ENCODE results near the gene HABP2.
A peak's percentile ranks its signal among the peaks of the same experiment; 100 is the strongest.

HABP2 gene

DNA sequence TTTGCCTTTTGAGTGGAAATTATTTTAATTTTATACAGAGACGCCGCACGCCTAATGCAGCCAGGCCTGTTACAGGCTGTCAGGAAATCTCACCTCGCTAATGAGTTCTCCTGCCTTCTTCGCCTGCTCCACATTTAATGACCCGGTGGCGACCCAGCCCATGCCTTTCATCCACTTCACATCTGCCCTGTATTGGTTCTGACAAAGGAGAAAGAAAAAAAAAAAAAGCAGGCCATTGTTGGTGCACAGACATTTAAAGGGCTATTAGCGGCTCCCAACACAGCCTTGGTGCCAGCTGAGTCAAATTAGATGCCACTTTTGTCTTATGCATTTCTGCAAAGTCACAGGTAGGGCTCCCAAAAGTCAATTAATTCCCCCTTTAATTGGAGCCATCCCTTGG lies 67.7 kb downstream of the HABP2 start:
- peaks cover 8% of the 10 kb centered on the region for H3K27me3 ChIP-seq (ENCODE audit: insufficient read depth, low read length)

DNA sequence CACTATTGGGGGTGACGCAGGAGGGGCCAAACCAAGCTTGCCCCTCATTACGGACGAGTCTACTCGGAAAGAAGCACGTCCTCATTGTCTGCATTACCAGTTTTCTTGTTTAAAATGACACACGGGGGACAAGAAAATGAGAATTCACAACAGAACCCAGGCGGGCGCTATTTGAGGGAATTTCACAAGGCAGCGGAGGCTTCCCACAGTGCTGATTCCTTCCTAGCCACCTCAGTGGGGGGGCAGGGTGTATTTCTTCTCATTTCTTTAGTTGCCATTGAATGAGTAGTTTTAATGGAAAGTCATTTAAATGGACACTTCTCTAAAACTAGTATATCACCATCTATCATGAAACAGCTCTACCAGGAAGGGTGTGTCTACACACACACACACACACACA lies 68.1 kb downstream of the HABP2 start:
- Histone ChIP-seq H3K4me1 (ENCODE audit: insufficient read depth, low read length) (peaks cover 26% of the 10 kb centered on the region), H3K4me3 (ENCODE audit: low read length) (no peak overlapping the region), H3K27me3 (ENCODE audit: insufficient read depth, low read length) (peaks cover 8% of the 10 kb centered on the region), H3K36me3 (ENCODE audit: insufficient read depth, low read length) (no peaks in the 10 kb centered on the region), H2AFZ (ENCODE audit: low read depth, low read length) (no peak overlapping the region), H3K9me3 (ENCODE audit: low read length) (no peaks in the 10 kb centered on the region)

More for the DNA sequence above, 67.7 kb downstream of the HABP2 start:
- Histone ChIP-seq H2AFZ (ENCODE audit: low read depth, low read length) (no peak overlapping the region), H3K9me3 (ENCODE audit: low read length) (no peaks in the 10 kb centered on the region), H3K36me3 (ENCODE audit: insufficient read depth, low read length) (no peaks in the 10 kb centered on the region), H3K4me1 (ENCODE audit: insufficient read depth, low read length) (peaks cover 30% of the 10 kb centered on the region), H3K4me3 (ENCODE audit: low read length) (no peak overlapping the region)

DNA sequence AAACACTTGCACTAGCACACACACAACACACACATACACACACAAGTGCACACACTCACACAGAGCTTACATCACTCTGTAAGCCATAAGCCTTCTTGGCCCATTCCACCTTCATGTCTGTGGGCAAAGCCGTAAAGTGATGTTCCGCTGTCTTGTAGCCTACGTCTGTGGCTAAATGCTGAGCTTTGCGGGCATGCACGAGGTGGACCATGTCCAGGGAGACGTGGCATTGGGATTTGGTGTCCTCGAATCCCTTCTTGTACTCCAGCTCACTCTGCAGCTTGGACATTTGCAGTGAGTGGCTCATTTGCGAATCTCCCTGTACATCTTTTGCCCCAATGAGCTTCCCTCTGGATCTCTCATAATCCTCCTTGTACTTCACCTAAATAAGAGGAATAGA lies 68.9 kb downstream of the HABP2 start:
- Histone ChIP-seq H2AFZ (ENCODE audit: low read depth, low read length) (no peak overlapping the region), H3K27me3 (ENCODE audit: insufficient read depth, low read length) (peaks cover 8% of the 10 kb centered on the region), H3K9me3 (ENCODE audit: low read length) (no peaks in the 10 kb centered on the region), H3K4me1 (ENCODE audit: insufficient read depth, low read length) (peaks cover 21% of the 10 kb centered on the region), H3K36me3 (ENCODE audit: insufficient read depth, low read length) (no peaks in the 10 kb centered on the region), H3K4me3 (ENCODE audit: low read length) (no peak overlapping the region)

DNA sequence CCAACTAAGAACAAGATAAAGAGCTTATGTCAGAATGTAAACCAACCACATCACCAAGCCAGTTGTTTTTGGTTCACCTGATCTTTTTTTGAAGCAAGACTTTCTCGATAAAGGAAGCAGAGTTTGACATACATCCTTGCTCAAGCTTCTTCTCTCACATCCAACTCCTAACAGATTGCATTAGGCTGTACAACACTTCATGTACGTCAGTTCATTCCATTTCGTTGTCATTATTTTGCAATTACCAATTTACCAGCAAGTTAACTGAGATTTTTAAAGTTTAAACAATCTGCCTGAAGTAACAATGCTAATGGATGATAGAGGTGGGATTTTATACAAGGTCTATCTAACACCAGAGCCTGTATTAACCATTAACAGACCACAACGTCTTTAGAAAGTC lies 70.0 kb downstream of the HABP2 start:
- Histone ChIP-seq H3K9me3 (ENCODE audit: low read length) (no peaks in the 10 kb centered on the region), H3K4me3 (ENCODE audit: low read length) (no peak overlapping the region), H2AFZ (ENCODE audit: low read depth, low read length) (no peak overlapping the region), H3K4me1 (ENCODE audit: insufficient read depth, low read length) (peaks cover 14% of the 10 kb centered on the region), H3K36me3 (ENCODE audit: insufficient read depth, low read length) (no peaks in the 10 kb centered on the region), H3K27me3 (ENCODE audit: insufficient read depth, low read length) (peaks cover 8% of the 10 kb centered on the region)

DNA sequence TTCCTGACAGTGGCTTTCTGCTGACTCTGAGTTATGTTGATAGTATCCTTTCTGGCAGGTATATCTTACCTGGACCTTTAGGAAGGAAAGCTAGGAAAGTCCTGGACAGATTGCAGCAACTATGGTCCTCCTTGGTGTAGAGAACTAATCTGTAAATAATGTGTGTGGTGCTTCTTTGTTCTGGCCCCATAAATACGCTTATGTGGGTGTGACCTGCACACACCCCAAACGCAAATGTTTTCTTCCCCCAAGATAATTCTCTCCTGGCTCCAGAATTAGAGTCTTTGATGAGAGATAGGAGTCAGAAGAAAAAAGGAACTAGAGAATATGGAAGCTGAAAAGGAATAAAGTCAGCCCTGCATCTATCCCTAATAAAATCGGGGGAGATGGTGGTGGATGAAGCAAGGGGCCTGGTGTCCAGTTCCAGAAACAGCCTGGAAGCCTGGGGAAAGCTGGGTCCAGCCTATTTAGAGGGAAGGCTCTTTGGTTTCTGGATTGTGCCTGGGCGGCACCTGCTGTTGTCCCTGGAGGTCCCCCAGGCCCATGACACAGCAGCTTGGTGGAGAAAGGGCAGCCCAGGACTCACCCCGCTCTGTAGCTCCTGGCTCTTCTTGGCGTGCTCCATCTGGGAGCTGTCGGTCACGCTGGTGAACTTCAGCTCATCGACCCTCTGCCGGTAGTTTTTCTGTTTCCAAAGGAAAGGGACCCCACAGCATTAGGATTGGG lies 72.8 kb downstream of the HABP2 start:
- no peaks in the 10 kb centered on the region for H3K36me3 ChIP-seq (ENCODE audit: insufficient read depth, low read length)
- no peak overlapping the region for H2AFZ ChIP-seq (ENCODE audit: low read depth, low read length)
- H3K9me3 ChIP-seq (ENCODE audit: low read length), result no peaks in the 10 kb centered on the region
- peaks cover 5% of the 10 kb centered on the region for H3K4me1 ChIP-seq (ENCODE audit: insufficient read depth, low read length)
- no peak overlapping the region for H3K4me3 ChIP-seq (ENCODE audit: low read length)
- H3K27me3 ChIP-seq (ENCODE audit: insufficient read depth, low read length), result peaks cover 8% of the 10 kb centered on the region

DNA sequence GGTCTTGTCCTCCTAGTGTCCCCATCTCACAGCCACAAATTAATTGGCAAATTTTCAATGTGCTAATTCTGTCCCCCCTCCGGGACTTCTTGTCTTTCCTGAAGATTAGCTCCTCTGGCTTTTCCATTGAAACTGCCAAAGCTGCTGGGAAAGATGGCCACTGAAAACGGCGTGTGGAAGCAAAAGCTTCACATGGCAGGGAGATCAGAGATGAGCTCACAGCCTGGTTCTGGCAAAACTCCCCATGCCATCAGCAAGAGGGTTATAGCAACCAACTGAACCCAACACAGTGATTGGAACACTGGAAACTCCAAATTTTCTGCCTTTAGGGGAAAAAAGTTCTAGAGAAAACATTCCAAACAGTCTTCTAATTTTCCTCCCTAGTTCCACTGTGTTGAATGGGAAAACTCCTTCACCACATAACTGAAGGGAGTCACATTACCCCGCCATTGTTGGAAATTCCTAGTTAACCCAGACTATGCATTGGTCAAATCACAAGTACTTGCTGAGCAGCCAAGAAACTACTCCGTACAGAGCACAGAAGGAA lies 74.0 kb downstream of the HABP2 start:
- peaks cover 13% of the 10 kb centered on the region for H3K4me1 ChIP-seq (ENCODE audit: insufficient read depth, low read length)
- H3K27me3 ChIP-seq (ENCODE audit: insufficient read depth, low read length), result peaks cover 8% of the 10 kb centered on the region
- no peak overlapping the region for H3K4me3 ChIP-seq (ENCODE audit: low read length)
- H3K36me3 ChIP-seq (ENCODE audit: insufficient read depth, low read length), result no peaks in the 10 kb centered on the region
- no peak overlapping the region for H2AFZ ChIP-seq (ENCODE audit: low read depth, low read length)
- H3K9me3 ChIP-seq (ENCODE audit: low read length), result no peaks in the 10 kb centered on the region

DNA sequence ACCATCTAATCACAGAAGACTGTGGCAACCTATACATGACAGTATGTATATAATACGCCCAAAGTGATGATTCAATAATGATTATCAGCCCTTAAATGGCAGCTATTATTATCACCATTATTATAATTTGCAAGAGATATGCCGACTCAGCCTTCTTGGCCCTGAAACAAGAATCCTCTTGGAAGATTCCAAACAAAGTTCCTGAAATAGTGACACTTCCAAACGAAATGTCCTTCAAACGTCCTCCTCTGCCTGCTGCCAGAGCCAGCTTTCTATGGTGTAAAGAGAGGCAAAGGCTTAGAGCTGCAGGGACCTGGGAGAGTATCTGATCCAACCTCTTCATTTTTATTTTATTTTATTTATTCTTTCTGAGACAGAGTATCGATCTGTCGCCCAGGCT lies 75.0 kb downstream of the HABP2 start:
- no peak overlapping the region for H2AFZ ChIP-seq (ENCODE audit: low read depth, low read length)
- no peaks in the 10 kb centered on the region for H3K9me3 ChIP-seq (ENCODE audit: low read length)
- no peak overlapping the region for H3K4me3 ChIP-seq (ENCODE audit: low read length)
- H3K27me3 ChIP-seq (ENCODE audit: insufficient read depth, low read length), result peaks cover 7% of the 10 kb centered on the region
- no peaks in the 10 kb centered on the region for H3K36me3 ChIP-seq (ENCODE audit: insufficient read depth, low read length)
- H3K4me1 ChIP-seq (ENCODE audit: insufficient read depth, low read length), result peaks cover 19% of the 10 kb centered on the region

DNA sequence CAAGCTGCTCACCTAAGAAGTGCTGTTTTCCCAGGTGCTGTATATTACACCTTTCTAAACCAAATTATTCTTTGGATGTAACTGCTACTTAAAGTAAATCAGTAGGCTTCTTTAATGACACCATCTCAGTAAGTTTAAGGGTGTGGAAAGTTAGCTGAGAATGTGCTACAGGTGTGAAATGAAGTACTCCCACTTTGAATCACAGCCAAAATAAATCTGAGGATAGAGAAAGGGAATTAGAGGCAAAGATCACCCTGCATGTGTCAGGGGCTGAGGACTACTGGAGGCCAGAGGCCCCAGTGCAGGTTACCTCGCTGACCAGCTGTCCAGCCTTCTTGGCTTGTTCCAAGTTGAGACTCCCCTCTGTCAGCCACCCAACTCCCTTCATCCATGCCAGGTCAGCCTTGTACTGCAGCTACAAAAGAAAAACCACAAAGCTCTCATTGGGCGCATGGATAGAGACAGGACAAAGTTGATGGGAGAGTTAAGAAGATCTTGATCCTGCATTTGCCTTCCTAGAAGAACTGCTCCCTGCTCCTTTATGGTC lies 75.8 kb downstream of the HABP2 start:
- Histone ChIP-seq H3K4me1 (ENCODE audit: insufficient read depth, low read length) (peaks cover 19% of the 10 kb centered on the region), H3K9me3 (ENCODE audit: low read length) (no peaks in the 10 kb centered on the region), H3K36me3 (ENCODE audit: insufficient read depth, low read length) (no peaks in the 10 kb centered on the region)

DNA sequence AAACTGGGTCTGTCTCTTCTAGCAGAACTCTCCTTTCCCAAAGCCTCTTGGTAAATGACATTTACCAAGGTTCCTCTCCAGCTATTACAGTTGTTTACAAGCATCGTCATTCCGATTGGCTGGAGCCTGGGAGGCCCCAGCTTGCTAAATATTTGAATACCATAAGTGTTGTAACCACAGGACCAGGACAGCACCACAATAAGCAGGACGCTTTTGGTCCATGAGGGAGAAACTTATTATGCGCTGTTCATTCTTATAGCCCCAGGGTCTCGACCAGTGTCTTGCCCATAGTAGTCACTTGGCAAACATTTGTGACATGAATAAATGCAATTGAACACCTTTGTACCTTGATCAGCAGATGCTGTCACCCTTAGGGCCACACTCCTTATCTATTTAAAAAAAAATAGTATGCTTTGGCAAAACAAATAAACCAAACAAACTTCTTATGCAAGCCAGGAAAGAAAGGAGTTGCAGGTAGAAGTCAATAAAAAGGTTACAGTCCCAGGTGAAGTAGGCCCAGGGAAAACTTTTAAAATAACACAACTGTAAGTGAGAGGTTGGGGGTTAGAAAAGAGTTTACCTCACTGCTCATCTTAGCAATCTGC lies 78.2 kb downstream of the HABP2 start:
- Histone ChIP-seq H3K9me3 (ENCODE audit: low read length) (no peaks in the 10 kb centered on the region), H3K4me1 (ENCODE audit: insufficient read depth, low read length) (peaks cover 19% of the 10 kb centered on the region), H3K4me3 (ENCODE audit: low read length) (no peak overlapping the region), H3K36me3 (ENCODE audit: insufficient read depth, low read length) (no peaks in the 10 kb centered on the region), H3K27me3 (ENCODE audit: insufficient read depth, low read length) (no peaks in the 10 kb centered on the region), H2AFZ (ENCODE audit: low read depth, low read length) (no peak overlapping the region)

More for the DNA sequence above, 75.8 kb downstream of the HABP2 start:
- H2AFZ ChIP-seq (ENCODE audit: low read depth, low read length), result no peak overlapping the region
- H3K4me3 ChIP-seq (ENCODE audit: low read length), result no peak overlapping the region
- peaks cover 4% of the 10 kb centered on the region for H3K27me3 ChIP-seq (ENCODE audit: insufficient read depth, low read length)

DNA sequence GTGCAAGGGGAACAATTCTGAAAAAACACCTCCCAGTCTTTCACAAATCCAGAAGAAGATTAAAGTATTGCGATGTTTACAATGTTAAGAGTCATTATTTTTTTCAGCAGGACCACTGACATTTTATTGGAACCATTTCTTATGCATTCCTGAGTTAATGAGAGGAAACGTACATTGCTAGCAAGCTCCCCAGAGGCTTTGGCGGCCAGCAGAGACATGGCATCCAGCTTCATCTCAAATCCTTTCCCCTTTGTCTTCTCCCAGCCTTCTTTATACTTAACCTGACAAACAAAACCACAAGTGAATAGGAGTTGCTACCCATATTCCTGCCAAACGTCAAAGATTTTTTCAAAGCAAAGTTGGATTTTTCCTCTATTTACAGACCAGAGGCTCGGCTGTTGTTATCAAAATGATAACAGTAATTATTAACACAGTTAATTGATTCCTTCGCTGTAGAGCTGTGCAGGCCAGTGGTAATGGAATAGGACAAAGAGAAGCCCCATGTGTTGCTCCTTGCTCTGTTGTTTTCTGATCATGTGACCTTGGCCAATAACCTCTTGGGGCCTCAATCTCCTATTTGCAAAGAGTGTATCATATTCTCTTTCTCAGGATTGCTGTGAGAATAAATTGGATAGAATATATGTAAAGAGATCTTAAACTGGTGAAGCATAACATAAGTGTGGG lies 79.0 kb downstream of the HABP2 start:
- H2AFZ ChIP-seq (ENCODE audit: low read depth, low read length), result peak overlapping the region; percentile 11
- no peaks in the 10 kb centered on the region for H3K27me3 ChIP-seq (ENCODE audit: insufficient read depth, low read length)
- H3K4me3 ChIP-seq (ENCODE audit: low read length), result no peak overlapping the region
- H3K4me1 ChIP-seq (ENCODE audit: insufficient read depth, low read length), result peaks cover 19% of the 10 kb centered on the region
- H3K9me3 ChIP-seq (ENCODE audit: low read length), result no peaks in the 10 kb centered on the region
- no peaks in the 10 kb centered on the region for H3K36me3 ChIP-seq (ENCODE audit: insufficient read depth, low read length)

Measured in neuron (in vitro differentiated cells).